DND-41 (cell line): ENCODE measurements around the gene PGAP3.

Source experiments
- ATAC-seq: fragments of 200-7000 bp; cut with Tn5 transposase; 3 replicates; pipeline ENCODE4 v1.9.1; 2021; ENCODE audit warnings: low read depth; ENCODE audit not compliant: insufficient read depth
- DNase-seq: peaks from one replicate; pipeline ENCODE4 v3.0.0-alpha.2; 2020
- H2AFZ ChIP-seq: 2 replicates; pipeline ENCODE4 v1.6.0; 2012; ENCODE audit warnings: low read depth, low read length
- H3K27ac ChIP-seq: 2 replicates; pipeline ENCODE4 v1.5.1; 2012; ENCODE audit warnings: low read length, inconsistent platforms
- H3K27me3 ChIP-seq: fragments of 200-600 bp; sonication (generic); 2 replicates; pipeline ENCODE4 v1.6.0; 2012; ENCODE audit warnings: low read length, mild to moderate bottlenecking, inconsistent platforms; ENCODE audit not compliant: insufficient read depth, poor library complexity
- H3K36me3 ChIP-seq: 2 replicates; pipeline ENCODE4 v1.5.1; 2012; ENCODE audit warnings: low read length, inconsistent platforms; ENCODE audit not compliant: insufficient read depth
- H3K4me1 ChIP-seq: 2 replicates; pipeline ENCODE4 v1.5.1; 2012; ENCODE audit warnings: mild to moderate bottlenecking, low read length; ENCODE audit not compliant: insufficient read depth
- H3K4me2 ChIP-seq: 2 replicates; pipeline ENCODE4 v1.6.0; 2012; ENCODE audit warnings: mild to moderate bottlenecking, moderate library complexity, low read length, inconsistent platforms; ENCODE audit not compliant: insufficient read depth
- H3K4me3 ChIP-seq, 2 experiments: fragments of 200-600 bp in 1 of 2; shearing (Covaris generic) in 1 of 2; 2 replicates each; pipeline ENCODE4 v1.5.1; 2012 to 2016; ENCODE audit warnings: inconsistent platforms in 2 of 2, low read length in 2 of 2, mild to moderate bottlenecking in 2 of 2, low read depth in 1 of 2, moderate library complexity in 1 of 2
- H3K79me2 ChIP-seq: 2 replicates; pipeline ENCODE4 v1.6.0; 2012; ENCODE audit warnings: low read length, inconsistent platforms; ENCODE audit not compliant: insufficient read depth
- H3K9ac ChIP-seq: 2 replicates; pipeline ENCODE4 v1.6.0; 2012; ENCODE audit warnings: low read depth, mild to moderate bottlenecking, inconsistent platforms, low read length, moderate library complexity
- H3K9me3 ChIP-seq: 2 replicates; pipeline ENCODE4 v1.5.1; 2012; ENCODE audit warnings: low read length, moderate library complexity, mild to moderate bottlenecking, inconsistent platforms; ENCODE audit not compliant: insufficient read depth, severe bottlenecking
- H4K20me1 ChIP-seq: 2 replicates; pipeline ENCODE4 v1.6.0; 2012; ENCODE audit warnings: low read length; ENCODE audit not compliant: insufficient read depth
- EZH2 ChIP-seq: IDR thresholded peaks from 3 replicates; pipeline ENCODE4 v1.6.1; 2012; ENCODE audit warnings: borderline replicate concordance, low read depth, mild to moderate bottlenecking, moderate library complexity, low read length, inconsistent platforms; ENCODE audit not compliant: severe bottlenecking
- TF ChIP-seq, protein P1 (sequence below): IDR thresholded peaks from 2 replicates; pipeline ENCODE4 v1.5.1; 2012; ENCODE audit warnings: borderline replicate concordance, low read length, moderate library complexity, mild to moderate bottlenecking; ENCODE audit not compliant: poor library complexity, severe bottlenecking; ENCODE audit errors: extremely low read depth

Gene PGAP3

DNA sequence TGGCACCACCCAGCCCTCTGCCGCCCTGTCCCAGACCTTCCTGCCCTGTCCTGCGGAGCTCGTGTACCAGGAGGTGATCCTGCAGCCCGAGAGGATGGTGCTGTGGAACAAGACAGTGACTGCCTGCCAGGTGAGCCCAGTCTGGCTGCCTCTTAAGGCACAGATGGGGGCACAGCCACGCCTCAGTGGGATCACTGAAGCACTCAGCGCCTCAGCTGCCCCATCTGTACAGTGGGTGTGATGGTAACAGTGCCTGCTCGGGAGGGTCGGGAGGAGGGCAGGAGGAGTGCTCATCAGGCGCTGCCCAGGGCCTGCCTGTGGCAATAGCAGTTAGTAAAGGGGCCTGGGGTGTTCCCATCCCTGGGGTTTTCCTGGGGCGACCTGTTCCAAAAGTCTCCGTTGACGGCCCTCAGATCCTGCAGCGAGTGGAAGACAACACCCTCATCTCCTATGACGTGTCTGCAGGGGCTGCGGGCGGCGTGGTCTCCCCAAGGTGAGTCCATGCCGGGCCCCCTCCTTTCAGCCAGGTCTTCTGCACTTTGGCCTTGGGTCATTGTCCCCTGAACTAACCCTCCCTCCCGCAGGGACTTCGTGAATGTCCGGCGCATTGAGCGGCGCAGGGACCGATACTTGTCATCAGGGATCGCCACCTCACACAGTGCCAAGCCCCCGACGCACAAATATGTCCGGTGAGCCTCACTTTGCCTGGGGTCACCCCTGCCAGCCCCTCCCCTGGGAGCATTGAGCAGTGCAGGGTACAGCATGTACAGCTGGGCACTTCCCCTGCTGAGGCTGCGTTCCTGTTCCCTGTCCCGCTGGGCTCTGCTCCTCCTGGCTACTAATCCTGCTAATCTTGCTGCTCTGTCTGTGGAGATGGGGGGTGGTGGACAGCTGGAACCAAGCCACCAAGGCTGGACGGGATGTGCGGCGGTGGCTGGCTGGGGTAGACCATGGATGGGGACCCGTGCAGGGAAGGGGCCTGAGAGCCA is 27.2 kb downstream of the PGAP3 start:
- Histone ChIP-seq H3K4me1 (no peaks in the 10 kb centered on the region), H3K9me3 (no peaks in the 10 kb centered on the region), H3K4me2 (no peak overlapping the region), H3K4me3 (no peak overlapping the region), H3K27me3 (no peaks in the 10 kb centered on the region), H3K9ac (no peak overlapping the region), H3K79me2 (no peaks in the 10 kb centered on the region), H3K27ac (no peak overlapping the region), H4K20me1 (peaks cover 22% of the 10 kb centered on the region), H2AFZ (no peak overlapping the region), H3K36me3 (peaks cover 61% of the 10 kb centered on the region)
- DNase-seq: no peak
- no peak for ATAC-seq
- TF ChIP-seq, protein P1, sequence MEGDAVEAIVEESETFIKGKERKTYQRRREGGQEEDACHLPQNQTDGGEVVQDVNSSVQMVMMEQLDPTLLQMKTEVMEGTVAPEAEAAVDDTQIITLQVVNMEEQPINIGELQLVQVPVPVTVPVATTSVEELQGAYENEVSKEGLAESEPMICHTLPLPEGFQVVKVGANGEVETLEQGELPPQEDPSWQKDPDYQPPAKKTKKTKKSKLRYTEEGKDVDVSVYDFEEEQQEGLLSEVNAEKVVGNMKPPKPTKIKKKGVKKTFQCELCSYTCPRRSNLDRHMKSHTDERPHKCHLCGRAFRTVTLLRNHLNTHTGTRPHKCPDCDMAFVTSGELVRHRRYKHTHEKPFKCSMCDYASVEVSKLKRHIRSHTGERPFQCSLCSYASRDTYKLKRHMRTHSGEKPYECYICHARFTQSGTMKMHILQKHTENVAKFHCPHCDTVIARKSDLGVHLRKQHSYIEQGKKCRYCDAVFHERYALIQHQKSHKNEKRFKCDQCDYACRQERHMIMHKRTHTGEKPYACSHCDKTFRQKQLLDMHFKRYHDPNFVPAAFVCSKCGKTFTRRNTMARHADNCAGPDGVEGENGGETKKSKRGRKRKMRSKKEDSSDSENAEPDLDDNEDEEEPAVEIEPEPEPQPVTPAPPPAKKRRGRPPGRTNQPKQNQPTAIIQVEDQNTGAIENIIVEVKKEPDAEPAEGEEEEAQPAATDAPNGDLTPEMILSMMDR: no peak
- TF ChIP-seq EZH2: no peak

DNA sequence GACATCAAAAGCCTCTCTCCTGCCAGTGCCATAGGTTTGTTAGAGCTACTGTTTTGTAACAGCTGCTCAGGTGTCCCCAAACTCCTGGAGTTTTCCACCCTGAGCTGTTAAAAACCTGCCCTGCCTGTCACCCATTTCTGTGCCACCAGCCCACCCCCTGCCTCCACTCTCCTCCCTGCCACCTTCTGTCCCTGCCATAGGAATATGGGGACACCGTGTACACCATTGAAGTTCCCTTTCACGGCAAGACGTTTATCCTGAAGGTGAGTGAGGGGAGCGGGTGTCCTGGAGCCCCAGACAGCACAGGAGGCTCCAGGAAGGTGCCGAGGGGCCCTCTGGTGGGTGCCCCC is 27.9 kb downstream of the PGAP3 start:
- no peak for DNase-seq
- Histone ChIP-seq H3K27me3 (no peaks in the 10 kb centered on the region), H2AFZ (no peak overlapping the region), H3K27ac (no peak overlapping the region), H3K4me3 (no peak overlapping the region), H3K4me2 (no peak overlapping the region), H4K20me1 (peaks cover 20% of the 10 kb centered on the region), H3K79me2 (0 out of 2 replicates have a peak, but pooled peaks cover under 1% of the 10 kb centered on the region), H3K36me3 (peaks cover 62% of the 10 kb centered on the region), H3K9me3 (no peaks in the 10 kb centered on the region), H3K9ac (no peak overlapping the region), H3K4me1 (no peaks in the 10 kb centered on the region)
- TF ChIP-seq EZH2: no peak
- TF ChIP-seq, protein P1: no peak
- ATAC-seq: no peak

DNA sequence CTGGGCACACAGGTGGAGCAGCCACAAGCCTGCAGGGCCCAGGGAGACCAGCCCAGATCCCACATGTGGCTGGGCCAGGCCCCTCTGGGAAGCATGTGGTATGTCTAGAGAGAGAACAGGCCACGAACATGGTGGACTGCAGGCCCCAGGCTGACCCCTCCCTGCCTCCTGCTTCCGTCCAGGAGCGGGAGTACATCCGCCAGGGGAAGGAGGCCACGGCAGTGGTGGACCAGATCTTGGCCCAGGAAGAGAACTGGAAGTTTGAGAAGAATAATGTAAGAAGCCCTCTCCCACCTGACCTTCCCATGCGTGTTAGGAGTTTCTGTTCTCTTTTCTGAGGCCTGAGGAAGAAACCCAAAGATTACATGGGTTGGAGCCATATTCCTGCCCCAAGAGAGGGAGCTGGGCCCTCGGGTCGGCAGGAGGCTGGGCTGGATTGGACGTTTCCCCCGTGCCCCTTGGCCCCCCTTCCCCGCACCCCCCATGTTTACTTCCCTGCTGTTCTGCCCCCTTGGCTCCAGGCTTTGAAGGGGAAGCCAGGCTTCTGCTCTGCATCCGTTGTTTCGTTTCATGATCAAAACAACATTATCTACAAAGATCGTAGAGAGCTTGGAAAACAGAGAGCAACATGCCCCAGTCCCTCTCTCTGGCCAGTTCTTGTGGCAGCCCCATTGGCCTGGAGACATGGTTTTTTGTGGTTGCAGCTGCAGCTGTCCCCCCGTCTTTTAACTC is 28.4 kb downstream of the PGAP3 start:
- H3K79me2 ChIP-seq: peaks cover 6% of the 10 kb centered on the region; the same call in 1 of the 2 replicates
- DNase-seq (no peak), ATAC-seq (no peak)
- H3K4me2 ChIP-seq: no peak overlapping the region
- no peak overlapping the region for H3K4me3 ChIP-seq
- peaks cover 23% of the 10 kb centered on the region for H4K20me1 ChIP-seq
- H3K27me3 ChIP-seq: no peaks in the 10 kb centered on the region
- H3K9ac ChIP-seq: no peak overlapping the region
- no peak overlapping the region for H2AFZ ChIP-seq
- TF ChIP-seq, protein P1: no peak
- TF ChIP-seq EZH2: no peak
- H3K4me1 ChIP-seq: no peaks in the 10 kb centered on the region
- H3K27ac ChIP-seq: no peak overlapping the region
- H3K36me3 ChIP-seq: peaks cover 68% of the 10 kb centered on the region
- no peaks in the 10 kb centered on the region for H3K9me3 ChIP-seq
